Osteocyte (in vitro differentiated cells): ENCODE data around the gene RYR2. TPM values are rescaled to one million over a fixed set of nuclear protein-coding genes. Genes with fewer than 3 reads are reported as not detected.
A peak's percentile ranks its signal among the peaks of the same experiment; 100 is the strongest.

ENCODE experiments used
- DNase-seq: peaks from one replicate; pipeline ENCODE4 v3.0.0; 2021; ENCODE audit warnings: mixed read lengths; ENCODE audit not compliant: unreplicated experiment; ENCODE audit errors: extremely low spot score
- H3K27ac Mint-ChIP-seq: one replicate; pipeline ENCODE4 v1.8.0; 2021; ENCODE audit warnings: mild to moderate bottlenecking, mixed read lengths; ENCODE audit not compliant: unreplicated experiment
- H3K27me3 Mint-ChIP-seq: one replicate; pipeline ENCODE4 v1.8.0; 2021; ENCODE audit warnings: mixed read lengths; ENCODE audit not compliant: unreplicated experiment
- H3K36me3 Mint-ChIP-seq: one replicate; pipeline ENCODE4 v1.8.0; 2021; ENCODE audit warnings: mixed read lengths; ENCODE audit not compliant: unreplicated experiment
- H3K4me1 Mint-ChIP-seq: one replicate; pipeline ENCODE4 v1.8.0; 2021; ENCODE audit warnings: mixed read lengths; ENCODE audit not compliant: unreplicated experiment
- H3K4me3 Mint-ChIP-seq: one replicate; pipeline ENCODE4 v1.8.0; 2021; ENCODE audit warnings: mild to moderate bottlenecking, moderate library complexity, mixed read lengths; ENCODE audit not compliant: unreplicated experiment
- H3K9me3 Mint-ChIP-seq: one replicate; pipeline ENCODE4 v1.8.0; 2021; ENCODE audit warnings: mixed read lengths; ENCODE audit not compliant: unreplicated experiment
- long read RNA-seq: library from polyadenylated mRNA; unstranded; transcript quantifications from one replicate; pipeline ENCODE4 v2.0.0, GENCODE V29; 2021
- total RNA-seq: library from RNA; stranded (reverse); gene quantifications from 2 replicates; pipeline ENCODE4 v1.2.1, GENCODE V29; 2021
- TF ChIP-seq, protein P1 (sequence below): fragments of 200-600 bp; sonication (generic); IDR thresholded peaks from 2 replicates; pipeline ENCODE4 v1.5.0; 2021; ENCODE audit warnings: antibody characterized with exemption, mild to moderate bottlenecking, moderate library complexity

The RYR2 gene
- 0.03 and 0.05 TPM in 2 replicates for total RNA-seq
- long read RNA-seq, result 0 reads

DNA sequence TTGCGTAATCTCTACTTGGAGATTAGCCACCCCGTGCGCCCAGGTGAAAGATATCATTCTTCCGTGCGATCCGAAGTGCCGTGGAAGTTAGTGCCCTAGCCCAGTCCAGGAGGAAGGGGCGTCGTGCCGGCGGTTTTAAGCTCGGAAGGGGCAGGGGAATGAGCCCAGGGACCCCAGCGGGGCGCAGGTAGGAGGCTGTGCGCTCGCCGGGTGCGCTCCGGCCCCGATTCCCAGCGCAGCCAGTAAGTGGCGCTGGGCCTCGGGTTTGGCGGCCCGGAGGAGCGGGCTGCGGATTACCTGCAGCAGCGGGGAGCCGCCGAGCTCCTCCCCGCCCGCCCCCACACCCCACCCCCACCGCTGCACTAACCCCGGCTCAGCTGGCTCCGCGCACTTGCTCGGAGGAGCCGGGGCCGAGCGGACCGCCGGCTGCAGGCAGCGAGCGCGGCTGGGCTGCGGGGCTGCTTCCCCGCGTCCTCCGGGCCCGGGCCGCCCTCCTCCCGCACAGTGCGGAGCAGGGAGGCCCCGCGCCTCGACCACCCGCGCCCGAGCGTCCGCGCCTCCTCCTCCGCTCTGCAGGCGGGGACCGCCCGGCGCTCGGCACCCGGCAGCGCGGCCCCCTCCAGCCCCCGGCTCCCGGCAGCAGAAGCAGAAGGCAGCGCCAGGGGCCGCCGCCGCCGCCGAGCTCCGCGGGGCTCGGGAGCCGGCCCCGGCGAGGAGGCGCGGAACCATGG is at the start of gene RYR2:
RYR2 (plus strand) TSS at position 390 of the 731 bp plus-strand sequence; CDS start at position 728, 338 bp downstream.
- Mint-ChIP-seq H3K4me3 (peak within 1 kb of the TSS; percentile 68), H3K9me3 (no peaks in the 10 kb centered on the region), H3K27ac (no peak within 1 kb of the TSS), H3K36me3 (no peaks in the 10 kb centered on the region), H3K4me1 (peaks cover 15% of the 10 kb centered on the region), H3K27me3 (peaks cover 44% of the 10 kb centered on the region)
- TF ChIP-seq, protein P1, sequence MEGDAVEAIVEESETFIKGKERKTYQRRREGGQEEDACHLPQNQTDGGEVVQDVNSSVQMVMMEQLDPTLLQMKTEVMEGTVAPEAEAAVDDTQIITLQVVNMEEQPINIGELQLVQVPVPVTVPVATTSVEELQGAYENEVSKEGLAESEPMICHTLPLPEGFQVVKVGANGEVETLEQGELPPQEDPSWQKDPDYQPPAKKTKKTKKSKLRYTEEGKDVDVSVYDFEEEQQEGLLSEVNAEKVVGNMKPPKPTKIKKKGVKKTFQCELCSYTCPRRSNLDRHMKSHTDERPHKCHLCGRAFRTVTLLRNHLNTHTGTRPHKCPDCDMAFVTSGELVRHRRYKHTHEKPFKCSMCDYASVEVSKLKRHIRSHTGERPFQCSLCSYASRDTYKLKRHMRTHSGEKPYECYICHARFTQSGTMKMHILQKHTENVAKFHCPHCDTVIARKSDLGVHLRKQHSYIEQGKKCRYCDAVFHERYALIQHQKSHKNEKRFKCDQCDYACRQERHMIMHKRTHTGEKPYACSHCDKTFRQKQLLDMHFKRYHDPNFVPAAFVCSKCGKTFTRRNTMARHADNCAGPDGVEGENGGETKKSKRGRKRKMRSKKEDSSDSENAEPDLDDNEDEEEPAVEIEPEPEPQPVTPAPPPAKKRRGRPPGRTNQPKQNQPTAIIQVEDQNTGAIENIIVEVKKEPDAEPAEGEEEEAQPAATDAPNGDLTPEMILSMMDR, result peak; percentile 50
- no peak for DNase-seq

DNA sequence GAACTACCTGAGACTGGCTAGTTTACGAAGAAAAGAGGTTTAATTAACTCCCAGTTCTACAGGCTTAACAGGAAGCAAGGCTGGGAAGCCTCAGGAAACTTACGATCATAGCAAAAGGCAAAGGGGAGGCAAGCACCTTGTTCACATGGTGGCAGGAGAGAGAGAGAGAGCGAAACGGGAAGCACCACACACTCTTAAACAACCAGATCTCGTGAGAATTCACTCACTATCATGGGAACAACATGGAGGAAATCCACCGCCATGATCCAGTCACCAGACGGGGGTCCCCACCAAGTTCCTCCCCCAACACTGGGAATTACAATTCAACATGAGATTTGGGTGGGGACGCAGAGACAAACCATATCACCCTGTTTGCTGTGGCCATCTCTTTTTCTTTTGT is 49.5 kb upstream of the RYR2 start:
- H3K9me3 Mint-ChIP-seq, result peaks cover 14% of the 10 kb centered on the region
- DNase-seq, result no peak
- no peaks in the 10 kb centered on the region for H3K36me3 Mint-ChIP-seq
- TF ChIP-seq, protein P1, result no peak
- no peak overlapping the region for H3K4me3 Mint-ChIP-seq
- no peaks in the 10 kb centered on the region for H3K4me1 Mint-ChIP-seq
- no peaks in the 10 kb centered on the region for H3K27me3 Mint-ChIP-seq
- H3K27ac Mint-ChIP-seq, result no peak overlapping the region

DNA sequence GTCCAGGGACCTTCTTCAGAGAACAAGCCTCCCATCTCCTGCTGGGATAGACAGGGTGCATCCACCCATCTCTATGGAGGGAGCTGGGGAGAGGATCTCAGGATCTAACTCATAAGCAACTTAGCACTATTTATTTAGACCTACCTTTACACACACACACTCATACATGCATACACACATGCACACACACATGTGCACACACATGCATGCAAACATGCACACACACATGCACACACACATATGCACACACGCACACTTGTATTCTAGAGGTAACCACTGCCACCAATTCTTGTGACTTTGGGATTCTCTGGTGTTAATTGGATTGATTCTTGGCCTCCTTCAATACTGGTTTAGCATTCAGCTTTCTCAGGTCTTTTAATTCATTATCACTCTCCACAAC is 47.5 kb upstream of the RYR2 start:
- Mint-ChIP-seq H3K36me3 (no peaks in the 10 kb centered on the region), H3K4me1 (no peaks in the 10 kb centered on the region)

DNA sequence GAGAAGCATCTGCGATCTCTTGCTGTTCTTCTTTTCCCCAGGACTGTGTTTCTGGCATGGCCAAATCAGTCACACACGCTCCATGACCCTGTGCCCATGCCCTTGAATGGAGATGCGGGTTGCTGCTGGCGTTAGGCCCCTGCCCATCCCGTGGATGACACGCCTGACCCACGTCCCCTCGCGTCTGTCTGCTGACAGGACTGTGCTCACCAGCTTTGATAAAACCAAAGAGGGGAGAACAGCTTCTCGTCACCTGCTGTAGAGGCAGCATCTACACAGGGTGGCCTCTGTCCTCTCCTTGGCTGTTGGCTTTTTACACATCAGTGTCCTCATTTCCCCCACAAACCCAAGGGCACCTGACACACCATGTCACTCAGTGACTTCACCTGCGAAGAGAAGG is 44.6 kb upstream of the RYR2 start:
- TF ChIP-seq, protein P1, result no peak
- Mint-ChIP-seq H3K27me3 (peaks cover 4% of the 10 kb centered on the region), H3K27ac (no peak overlapping the region), H3K36me3 (no peaks in the 10 kb centered on the region), H3K4me3 (no peak overlapping the region), H3K9me3 (peaks cover 4% of the 10 kb centered on the region), H3K4me1 (no peaks in the 10 kb centered on the region)
- no peak for DNase-seq

More for the DNA sequence above, 47.5 kb upstream of the RYR2 start:
- Mint-ChIP-seq H3K9me3 (peaks cover 11% of the 10 kb centered on the region), H3K27me3 (no peaks in the 10 kb centered on the region), H3K27ac (no peak overlapping the region), H3K4me3 (no peak overlapping the region)
- DNase-seq, result no peak
- TF ChIP-seq, protein P1, result no peak

DNA sequence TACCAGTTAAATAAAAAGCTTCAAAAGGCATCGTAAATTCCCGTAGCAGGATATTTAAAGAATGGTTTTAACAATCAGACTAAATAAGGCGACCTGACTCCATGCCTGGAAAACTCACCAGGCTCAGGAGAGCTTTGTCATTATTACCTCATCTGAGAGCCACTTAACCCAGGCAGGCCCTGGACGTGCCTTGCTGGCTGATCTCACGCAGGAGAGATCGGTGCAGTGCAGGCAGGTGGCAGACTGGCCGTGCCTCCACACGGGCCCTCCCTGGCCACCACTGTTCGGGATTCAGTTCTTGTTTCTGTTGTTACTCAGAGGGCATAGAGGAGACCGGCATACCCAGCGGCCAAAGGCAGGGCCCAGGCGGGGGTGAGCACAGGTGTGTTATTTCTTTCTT is 44.1 kb upstream of the RYR2 start:
- Mint-ChIP-seq H3K4me3 (no peak overlapping the region), H3K27me3 (peaks cover 4% of the 10 kb centered on the region), H3K4me1 (no peaks in the 10 kb centered on the region), H3K36me3 (no peaks in the 10 kb centered on the region), H3K9me3 (peaks cover 4% of the 10 kb centered on the region), H3K27ac (no peak overlapping the region)
- TF ChIP-seq, protein P1, result no peak
- no peak for DNase-seq
